ENCODE results near the gene GABRG3. TPM values are rescaled to one million over a fixed set of nuclear protein-coding genes. Genes with fewer than 3 reads are reported as not detected.
A peak's percentile ranks its signal among the peaks of the same experiment; 100 is the strongest.

The GABRG3 gene
- total and polyA plus RNA-seq, 9 of the 15 experiments (the other 6 are each of a cell fraction or from before 2014, with no cell fraction given) = 4.0 to 15.1 (median 11.2) TPM

- no peak; the same call in 2 of the 3 replicates for ATAC-seq
These were observed 140.3 kb downstream of the GABRG3 start for GRCh38 chr15:27111323-27111722.

More at GRCh38 chr15:27111323-27111722, 140.3 kb downstream of the GABRG3 start:
- 62% methylated on average over 4 of the region's 4 CpGs for WGBS (ENCODE audit: insufficient coverage, low coverage, missing lambda C conversion rate)
- no peaks in the 10 kb centered on the region for H3K9me1 ChIP-seq (ENCODE audit: control insufficient read depth, insufficient read depth, low read length)
- H3K27ac ChIP-seq (ENCODE audit: extremely low read depth, low read depth, low read length) = no peak overlapping the region
- no peak overlapping the region for H3K4me3 ChIP-seq
- in situ Hi-C loops (cut with MboI) = no loop called here
- intact Hi-C loops (cut with micrococcal nuclease) = no loop called here
- no peaks in the 10 kb centered on the region for H4K20me1 ChIP-seq (replicated peaks; ENCODE audit: control insufficient read depth, insufficient read depth, low read length)
- BruUV-seq (replicated peaks) = no TSS peak
- H3K79me2 ChIP-seq (ENCODE audit: control insufficient read depth, insufficient read depth, low read length) = peaks cover 61% of the 10 kb centered on the region
- no peak for DNase-seq (ENCODE audit: extremely low read depth in 1 of 4, low spot score in 3 of 4)
- H2AFZ ChIP-seq (ENCODE audit: low read depth, low read length) = no peak overlapping the region
- no peak for FAIRE-seq
- H3K36me3 ChIP-seq (ENCODE audit: control insufficient read depth, insufficient read depth, low read length) = no peaks in the 10 kb centered on the region
- H3K9ac ChIP-seq (ENCODE audit: insufficient read depth in 1 of 2, low read depth in 2 of 2, low read length in 2 of 2) = no peak overlapping the region
- POLR2A ChIA-PET = interaction anchor here (1.1 to 1.3 kb wide), 3 partner anchors 10 to 24 kb away, joined by 3 to 4 read pairs (median 3); no protein-coding TSS in a partner anchor
- H3K27me3 ChIP-seq (ENCODE audit: control insufficient read depth in 2 of 2, insufficient read depth in 2 of 2, low read length in 2 of 2) = no peaks in the 10 kb centered on the region
- TF ChIP-seq ELF4 (CRISPR knock-in tag; IDR thresholded peaks at IDR 0.05) (no peak), ZBTB33 (CRISPR knock-in tag; IDR thresholded peaks at IDR 0.05) (peak; percentile 53; the same call in 1 of the 2 replicates)
- no peaks in the 10 kb centered on the region for H3K9me3 ChIP-seq (replicated peaks; ENCODE audit: control insufficient read depth, insufficient read depth, low read depth, low read length)
- CTCF ChIA-PET (ENCODE audit: low intra/inter-chr PET ratio) = no interaction called here
- no peaks in the 10 kb centered on the region for H3K4me1 ChIP-seq (replicated peaks in 1 of 2; ENCODE audit: control insufficient read depth in 2 of 2, insufficient read depth in 2 of 2, low read length in 2 of 2)
- H3K4me2 ChIP-seq (ENCODE audit: insufficient read depth, low read length) = no peak overlapping the region

Measured in K562 (cell line).